Measurements from ENCODE around the gene DNAJC21. TPM values are rescaled to one million over a fixed set of nuclear protein-coding genes. Genes with fewer than 3 reads are reported as not detected.

DNAJC21 gene
- total RNA-seq, 1 experiment from 2014 or later = 54.5 TPM

GRCh38 chr5:34998058-34998789 lies 68.9 kb downstream of the DNAJC21 start:
- in situ Hi-C loops (cut with HindIII; ENCODE audit: low pct_unique_long_range_greater_than_20kb, low sequenced_read_pairs) = no loop called here
- no peak for DNase-seq (ENCODE audit: low read depth, low spot score)
- no peak for ATAC-seq
- Histone ChIP-seq H3K27me3 (ENCODE audit: control insufficient read depth, insufficient read depth, low read length) (peaks cover 4% of the 10 kb centered on the region; the same call in 1 of the 2 replicates), H3K4me1 (ENCODE audit: control insufficient read depth, insufficient read depth, low read length) (no peaks in the 10 kb centered on the region), H3K36me3 (ENCODE audit: control insufficient read depth, insufficient read depth, low read length) (no peaks in the 10 kb centered on the region), H3K27ac (ENCODE audit: low read length) (no peak overlapping the region), H3K4me3 (ENCODE audit: low read depth in 2 of 2, low read length in 2 of 2) (no peak overlapping the region), H3K9me3 (ENCODE audit: control insufficient read depth, insufficient read depth, low read depth, low read length) (no peaks in the 10 kb centered on the region)
- ChIA-PET CTCF (no interaction called here), POLR2A (no interaction called here)
- no peak for TF ChIP-seq TCF7L2 (IDR thresholded peaks at IDR 0.05; ENCODE audit: low read depth, low read length)
- TF ChIP-seq CTCF (IDR thresholded peaks at IDR 0.05) = no peak
- TF ChIP-seq SIN3A (IDR thresholded peaks at IDR 0.05; ENCODE audit: borderline replicate concordance, insufficient read depth, low read depth, low read length) = no peak
- no peak for TF ChIP-seq POLR2AphosphoS5 (IDR thresholded peaks at IDR 0.05; ENCODE audit: low read depth, low read length)
- no peak for TF ChIP-seq REST (IDR thresholded peaks at IDR 0.05; ENCODE audit: insufficient read depth in 1 of 2, low read depth in 2 of 2, low read length in 1 of 2)
- no TSS peak for BruUV-seq (replicated peaks)
- intact Hi-C loops (cut with micrococcal nuclease; ENCODE audit: unreplicated experiment) = no loop called here

GRCh38 chr5:35001842-35002241 lies 72.5 kb downstream of the DNAJC21 start:
- ChIA-PET CTCF (no interaction called here), POLR2A (no interaction called here)
- DNase-seq (ENCODE audit: low read depth, low spot score) = no peak
- TF ChIP-seq REST (IDR thresholded peaks at IDR 0.05; ENCODE audit: insufficient read depth in 1 of 2, low read depth in 2 of 2, low read length in 1 of 2) (no peak), CTCF (IDR thresholded peaks at IDR 0.05) (no peak)
- Histone ChIP-seq H3K4me3 (ENCODE audit: low read depth in 2 of 2, low read length in 2 of 2) (no peak overlapping the region), H3K36me3 (ENCODE audit: control insufficient read depth, insufficient read depth, low read length) (no peaks in the 10 kb centered on the region), H3K27me3 (ENCODE audit: control insufficient read depth, insufficient read depth, low read length) (peaks cover 2% of the 10 kb centered on the region; the same call in 1 of the 2 replicates), H3K9me3 (ENCODE audit: control insufficient read depth, insufficient read depth, low read depth, low read length) (no peaks in the 10 kb centered on the region), H3K4me1 (ENCODE audit: control insufficient read depth, insufficient read depth, low read length) (no peaks in the 10 kb centered on the region), H3K27ac (ENCODE audit: low read length) (no peak overlapping the region)
- intact Hi-C loops (cut with micrococcal nuclease; ENCODE audit: unreplicated experiment) = loop anchor here (5.0 kb wide), 2 partner anchors 45 to 515 kb away; no protein-coding TSS in a partner anchor
- in situ Hi-C loops (cut with HindIII; ENCODE audit: low pct_unique_long_range_greater_than_20kb, low sequenced_read_pairs) = no loop called here
- BruUV-seq (replicated peaks) = no TSS peak
- ATAC-seq = no peak
